Measurements from ENCODE around the gene ATXN7L1.

- TF ChIP-seq RAD21 (IDR thresholded peaks at IDR 0.05; ENCODE audit: low read length) = no peak
- TF ChIP-seq RFX5 (IDR thresholded peaks at IDR 0.05; ENCODE audit: low read length) = no peak
- TF ChIP-seq, protein P1, sequence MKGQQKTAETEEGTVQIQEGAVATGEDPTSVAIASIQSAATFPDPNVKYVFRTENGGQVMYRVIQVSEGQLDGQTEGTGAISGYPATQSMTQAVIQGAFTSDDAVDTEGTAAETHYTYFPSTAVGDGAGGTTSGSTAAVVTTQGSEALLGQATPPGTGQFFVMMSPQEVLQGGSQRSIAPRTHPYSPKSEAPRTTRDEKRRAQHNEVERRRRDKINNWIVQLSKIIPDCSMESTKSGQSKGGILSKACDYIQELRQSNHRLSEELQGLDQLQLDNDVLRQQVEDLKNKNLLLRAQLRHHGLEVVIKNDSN (IDR thresholded peaks at IDR 0.05; ENCODE audit: borderline replicate concordance, low read depth) = no peak
- no peak for TF ChIP-seq FOXM1 (IDR thresholded peaks at IDR 0.05; ENCODE audit: low read depth)
- no peak for TF ChIP-seq CTCF (IDR thresholded peaks at IDR 0.05)
- no peak for TF ChIP-seq EP300 (IDR thresholded peaks at IDR 0.05; ENCODE audit: borderline replicate concordance in 1 of 2, low read depth in 1 of 2, low read length in 1 of 2)
- TF ChIP-seq GATA2 (CRISPR knock-in tag; IDR thresholded peaks at IDR 0.05) = no peak
- TF ChIP-seq ZBTB33 (IDR thresholded peaks at IDR 0.05; ENCODE audit: borderline replicate concordance, low read depth) = no peak
- TF ChIP-seq TAF1 (IDR thresholded peaks at IDR 0.05; ENCODE audit: borderline replicate concordance, low read depth, low read length) = no peak
These were observed 187.2 kb downstream of the ATXN7L1 start for GRCh38 chr7:105689067-105689819.

All from SK-N-SH (cell line).